Breast epithelium (tissue), 4 donors: ENCODE data around the gene NOD2. TPM values are rescaled to one million over a fixed set of nuclear protein-coding genes. Genes with fewer than 3 reads are reported as not detected.

Experiments
- DNase-seq, 2 donors: peaks; one replicate each; pipeline ENCODE4 v3.0.0-alpha.2; 2019; ENCODE audit warnings: low spot score in 2 of 2
- H3K27ac ChIP-seq, 2 donors: fragments of 200-600 bp; sonication (generic) in 1 of 2; one replicate each; pipeline ENCODE4 v1.5.1; 2016 to 2019; ENCODE audit warnings: mild to moderate bottlenecking in 1 of 2
- H3K27me3 ChIP-seq, 2 donors: fragments of 200-600 bp; sonication (generic) in 1 of 2; one replicate each; pipeline versions ENCODE4 v1.5.1 to v1.6.0; 2017 to 2019; ENCODE audit warnings: control low read depth in 1 of 2, mild to moderate bottlenecking in 1 of 2
- H3K36me3 ChIP-seq: fragments of 200-600 bp; one replicate; pipeline ENCODE4 v1.5.1; 2019
- H3K4me1 ChIP-seq, 2 donors: fragments of 200-600 bp; sonication (generic); one replicate each; pipeline ENCODE4 v1.5.1; 2016 to 2019; ENCODE audit warnings: control low read depth in 1 of 2
- H3K4me3 ChIP-seq, 3 donors: fragments of 200-600 bp; sonication (generic); 1 replicate in 2 of 3; 2 replicates in 1 of 3; pipeline ENCODE4 v1.5.1; 2016 to 2019; ENCODE audit warnings: mild to moderate bottlenecking in 3 of 3, moderate library complexity in 2 of 3
- H3K9me3 ChIP-seq, 2 donors: fragments of 200-600 bp; sonication (generic) in 1 of 2; one replicate each; pipeline ENCODE4 v1.5.1; 2016 to 2019; ENCODE audit warnings: control low read depth in 1 of 2
- CTCF ChIP-seq, 3 donors: fragments of 450-650 bp; IDR thresholded peaks; one replicate each; pipeline ENCODE4 v1.5.1; 2016 to 2017; ENCODE audit warnings: antibody characterized with exemption in 3 of 3, mild to moderate bottlenecking in 3 of 3, moderate library complexity in 3 of 3
- POLR2A ChIP-seq: fragments of 450-650 bp; IDR thresholded peaks from one replicate; pipeline ENCODE4 v1.6.1; 2016; ENCODE audit warnings: antibody characterized with exemption, mild to moderate bottlenecking, moderate library complexity
- POLR2AphosphoS5 ChIP-seq, 3 donors: sonication (generic); formaldehyde crosslinking; IDR thresholded peaks; one replicate each; pipeline ENCODE4 v1.6.1; 2017; ENCODE audit warnings: antibody characterized with exemption in 3 of 3
- intact Hi-C: fragments of 100-400 bp; cut with DNase I; formaldehyde crosslinking; loops from one replicate; pipeline ENCODE4 v1.15.1; 2023; ENCODE audit warnings: low total_unique reads
- total RNA-seq, 3 donors: library from RNA; depleted of rRNA; stranded (reverse); fragments of >200 nt; gene quantifications; one replicate each; pipeline ENCODE4 v1.1.0, GENCODE V29; 2016

The NOD2 gene
- total RNA-seq, 3 donors from 2014 or later: 2.6 to 4.9 (median 3.8) TPM

GRCh38 chr16:50776037-50776436 lies 82.6 kb downstream of the NOD2 start:
- no peak overlapping the region for H3K27ac ChIP-seq
- intact Hi-C loops: no loop called here

GRCh38 chr16:50778284-50779163 lies 85.1 kb downstream of the NOD2 start:
- intact Hi-C loops: no loop called here
- no peak for DNase-seq
- no peak overlapping the region for H3K4me3 ChIP-seq
- H3K27ac ChIP-seq: no peak overlapping the region
- H3K4me1 ChIP-seq: no peaks in the 10 kb centered on the region
- H3K27me3 ChIP-seq: no peaks in the 10 kb centered on the region
- no peak for TF ChIP-seq POLR2A
- TF ChIP-seq POLR2AphosphoS5 (IDR thresholded peaks at IDR 0.05): no peak
- TF ChIP-seq CTCF (IDR thresholded peaks at IDR 0.05): no peak
- H3K9me3 ChIP-seq: no peaks in the 10 kb centered on the region
- no peaks in the 10 kb centered on the region for H3K36me3 ChIP-seq

More at GRCh38 chr16:50776037-50776436, 82.6 kb downstream of the NOD2 start:
- Histone ChIP-seq H3K36me3 (no peaks in the 10 kb centered on the region), H3K4me3 (no peak overlapping the region), H3K27me3 (no peaks in the 10 kb centered on the region), H3K9me3 (no peaks in the 10 kb centered on the region), H3K4me1 (no peaks in the 10 kb centered on the region)
- no peak for DNase-seq
- no peak for TF ChIP-seq CTCF (IDR thresholded peaks at IDR 0.05)
- TF ChIP-seq POLR2A: no peak
- TF ChIP-seq POLR2AphosphoS5 (IDR thresholded peaks at IDR 0.05): no peak

- H3K36me3 ChIP-seq: no peaks in the 10 kb centered on the region
- intact Hi-C loops: no loop called here
Measured at GRCh38 chr16:50781043-50781442, 87.6 kb downstream of the NOD2 start.

GRCh38 chr16:50781518-50781917 lies 88.1 kb downstream of the NOD2 start:
- no peak overlapping the region for H3K4me3 ChIP-seq
- no peak for DNase-seq
- no peaks in the 10 kb centered on the region for H3K27me3 ChIP-seq
- H3K4me1 ChIP-seq: no peaks in the 10 kb centered on the region
- TF ChIP-seq POLR2A (no peak), POLR2AphosphoS5 (IDR thresholded peaks at IDR 0.05) (no peak), CTCF (IDR thresholded peaks at IDR 0.05) (no peak)
- no peaks in the 10 kb centered on the region for H3K36me3 ChIP-seq
- intact Hi-C loops: no loop called here
- H3K9me3 ChIP-seq: no peaks in the 10 kb centered on the region
- H3K27ac ChIP-seq: no peak overlapping the region

More at GRCh38 chr16:50781043-50781442, 87.6 kb downstream of the NOD2 start:
- Histone ChIP-seq H3K4me3 (no peak overlapping the region), H3K27ac (no peak overlapping the region), H3K4me1 (no peaks in the 10 kb centered on the region), H3K27me3 (no peaks in the 10 kb centered on the region), H3K9me3 (no peaks in the 10 kb centered on the region)
- TF ChIP-seq POLR2A (no peak), CTCF (IDR thresholded peaks at IDR 0.05) (no peak), POLR2AphosphoS5 (IDR thresholded peaks at IDR 0.05) (no peak)
- DNase-seq: no peak

Other genes with a start within 250 kb of the NOD2 start
- gene NKD1, start 145.2 kb upstream of the NOD2 start, total RNA-seq: 1 to 10 TPM; 1.3 to 5.0 (median 4.6) TPM
- gene SNX20, start 12.3 kb upstream of the NOD2 start, total RNA-seq: 1 to 10 TPM; 1.3 to 2.9 (median 2.7) TPM
- gene CYLD, start 48.5 kb downstream of the NOD2 start, total RNA-seq: 10 to 100 TPM; 40.6 to 62.9 (median 43.4) TPM